SJCRH30 (cell line): ENCODE measurements around the gene MAP4K1. TPM values are rescaled to one million over a fixed set of nuclear protein-coding genes. Genes with fewer than 3 reads are reported as not detected.
"Not testable (repeated sequence)": the region's sequence is repeated elsewhere in the genome, so short reads cannot be mapped to it uniquely, and the experiment has no call there.

Experiments
- DNase-seq, 2 experiments: peaks; one replicate each; pipeline ENCODE4 v3.0.0-alpha.2; 2015 to 2020
- H3K27ac ChIP-seq: fragments of 250-450 bp; sonication (Bioruptor Pico); 2 replicates; pipeline ENCODE4 v1.5.1; 2020; ENCODE audit warnings: mild to moderate bottlenecking, moderate library complexity
- H3K27me3 ChIP-seq: fragments of 250-450 bp; sonication (Bioruptor Pico); 2 replicates; pipeline ENCODE4 v1.5.1; 2020; ENCODE audit warnings: mild to moderate bottlenecking, moderate library complexity
- H3K36me3 ChIP-seq: fragments of 250-450 bp; sonication (Bioruptor Pico); 2 replicates; pipeline ENCODE4 v1.5.1; 2020; ENCODE audit warnings: mild to moderate bottlenecking, moderate library complexity
- H3K4me1 ChIP-seq: fragments of 250-450 bp; sonication (Bioruptor Pico); 2 replicates; pipeline ENCODE4 v1.5.1; 2020; ENCODE audit warnings: mild to moderate bottlenecking, moderate library complexity
- H3K4me3 ChIP-seq: fragments of 250-450 bp; sonication (Bioruptor Pico); 2 replicates; pipeline ENCODE4 v1.5.1; 2020; ENCODE audit warnings: mild to moderate bottlenecking, moderate library complexity
- H3K9me3 ChIP-seq: fragments of 250-450 bp; sonication (Bioruptor Pico); replicated peaks from 2 replicates; pipeline ENCODE4 v1.5.1; 2020; ENCODE audit warnings: mild to moderate bottlenecking, moderate library complexity
- total RNA-seq: library from RNA; depleted of rRNA; stranded (reverse); fragments of >200 nt; shearing (Covaris generic); gene quantifications from 2 replicates; pipeline ENCODE4 v1.2.3, GENCODE V29; 2014

The MAP4K1 gene
- total RNA-seq, 1 experiment from 2014 or later, result 1.2 TPM

- Histone ChIP-seq H3K4me3 (no peak overlapping the region), H3K9me3 (no peaks in the 10 kb centered on the region), H3K4me1 (no peaks in the 10 kb centered on the region), H3K36me3 (peaks cover 47% of the 10 kb centered on the region), H3K27ac (no peak overlapping the region), H3K27me3 (no peaks in the 10 kb centered on the region)
- no peak for DNase-seq
Measured at GRCh38 chr19:38557205-38557799, 60.5 kb downstream of the MAP4K1 start.

- Histone ChIP-seq H3K27ac (no peak overlapping the region), H3K4me3 (no peak overlapping the region), H3K36me3 (peaks cover 47% of the 10 kb centered on the region), H3K27me3 (no peaks in the 10 kb centered on the region), H3K9me3 (no peaks in the 10 kb centered on the region), H3K4me1 (no peaks in the 10 kb centered on the region)
- DNase-seq, result no peak
Measured at GRCh38 chr19:38556521-38557174, 61.1 kb downstream of the MAP4K1 start.

GRCh38 chr19:38555200-38555599 lies 62.6 kb downstream of the MAP4K1 start:
- Histone ChIP-seq H3K27ac (no peak overlapping the region), H3K4me1 (no peaks in the 10 kb centered on the region), H3K9me3 (no peaks in the 10 kb centered on the region), H3K36me3 (peaks cover 48% of the 10 kb centered on the region), H3K27me3 (no peaks in the 10 kb centered on the region), H3K4me3 (no peak overlapping the region)
- no peak for DNase-seq

GRCh38 chr19:38554676-38555141 lies 63.0 kb downstream of the MAP4K1 start:
- H3K4me1 ChIP-seq, result no peaks in the 10 kb centered on the region
- no peaks in the 10 kb centered on the region for H3K9me3 ChIP-seq
- peaks cover 48% of the 10 kb centered on the region for H3K36me3 ChIP-seq
- H3K4me3 ChIP-seq, result no peak overlapping the region
- no peak overlapping the region for H3K27ac ChIP-seq
- DNase-seq, result no peak
- no peaks in the 10 kb centered on the region for H3K27me3 ChIP-seq

GRCh38 chr19:38553239-38553638 lies 64.5 kb downstream of the MAP4K1 start:
- H3K9me3 ChIP-seq, H3K27me3 ChIP-seq, H3K4me1 ChIP-seq, H3K27ac ChIP-seq, H3K4me3 ChIP-seq, DNase-seq: not testable (repeated sequence)
- peaks cover 50% of the 10 kb centered on the region for H3K36me3 ChIP-seq

- no peaks in the 10 kb centered on the region for H3K9me3 ChIP-seq
- H3K27me3 ChIP-seq, result no peaks in the 10 kb centered on the region
- peaks cover 42% of the 10 kb centered on the region for H3K36me3 ChIP-seq
- H3K4me3 ChIP-seq, result no peak overlapping the region
- no peak overlapping the region for H3K27ac ChIP-seq
- H3K4me1 ChIP-seq, result no peaks in the 10 kb centered on the region
- DNase-seq, result no peak
Measured at GRCh38 chr19:38551450-38551813, 66.3 kb downstream of the MAP4K1 start.

- Histone ChIP-seq H3K27ac (no peak overlapping the region), H3K9me3 (no peaks in the 10 kb centered on the region)
- no peak for DNase-seq
Measured at GRCh38 chr19:38550376-38550775, 67.4 kb downstream of the MAP4K1 start.

GRCh38 chr19:38549942-38550341 lies 67.8 kb downstream of the MAP4K1 start:
- H3K9me3 ChIP-seq, result no peaks in the 10 kb centered on the region
- H3K36me3 ChIP-seq, result peaks cover 37% of the 10 kb centered on the region
- no peak for DNase-seq
- H3K27ac ChIP-seq, result no peak overlapping the region
- no peaks in the 10 kb centered on the region for H3K4me1 ChIP-seq
- H3K4me3 ChIP-seq, result no peak overlapping the region
- no peaks in the 10 kb centered on the region for H3K27me3 ChIP-seq

More at GRCh38 chr19:38550376-38550775, 67.4 kb downstream of the MAP4K1 start:
- Histone ChIP-seq H3K36me3 (peaks cover 37% of the 10 kb centered on the region), H3K4me1 (no peaks in the 10 kb centered on the region), H3K4me3 (no peak overlapping the region), H3K27me3 (no peaks in the 10 kb centered on the region)

GRCh38 chr19:38549061-38549460 lies 68.7 kb downstream of the MAP4K1 start:
- no peak overlapping the region for H3K4me3 ChIP-seq
- no peaks in the 10 kb centered on the region for H3K9me3 ChIP-seq
- H3K36me3 ChIP-seq, result peaks cover 38% of the 10 kb centered on the region
- DNase-seq, result no peak
- no peaks in the 10 kb centered on the region for H3K4me1 ChIP-seq
- no peaks in the 10 kb centered on the region for H3K27me3 ChIP-seq
- no peak overlapping the region for H3K27ac ChIP-seq

- Histone ChIP-seq H3K36me3 (peaks cover 35% of the 10 kb centered on the region), H3K27ac (no peak overlapping the region), H3K27me3 (no peaks in the 10 kb centered on the region), H3K9me3 (no peaks in the 10 kb centered on the region), H3K4me1 (no peaks in the 10 kb centered on the region), H3K4me3 (no peak overlapping the region)
- no peak for DNase-seq
Measured at GRCh38 chr19:38547421-38547820, 70.3 kb downstream of the MAP4K1 start.

GRCh38 chr19:38545596-38545995 lies 72.2 kb downstream of the MAP4K1 start:
- H3K4me3 ChIP-seq, result no peak overlapping the region
- no peak for DNase-seq

GRCh38 chr19:38544569-38545315 lies 73.0 kb downstream of the MAP4K1 start:
- Histone ChIP-seq H3K36me3 (peaks cover 31% of the 10 kb centered on the region), H3K4me1 (no peaks in the 10 kb centered on the region), H3K9me3 (no peaks in the 10 kb centered on the region), H3K27ac (no peak overlapping the region), H3K4me3 (no peak overlapping the region), H3K27me3 (no peaks in the 10 kb centered on the region)
- DNase-seq, result no peak

More at GRCh38 chr19:38545596-38545995, 72.2 kb downstream of the MAP4K1 start:
- no peak overlapping the region for H3K27ac ChIP-seq
- no peaks in the 10 kb centered on the region for H3K9me3 ChIP-seq
- no peaks in the 10 kb centered on the region for H3K27me3 ChIP-seq
- no peaks in the 10 kb centered on the region for H3K4me1 ChIP-seq
- peaks cover 28% of the 10 kb centered on the region for H3K36me3 ChIP-seq

- Histone ChIP-seq H3K27me3 (no peaks in the 10 kb centered on the region), H3K4me1 (no peaks in the 10 kb centered on the region), H3K27ac (no peak overlapping the region), H3K36me3 (peaks cover 33% of the 10 kb centered on the region), H3K4me3 (no peak overlapping the region), H3K9me3 (no peaks in the 10 kb centered on the region)
- peak; percentile 62 to 67 for DNase-seq
Measured at GRCh38 chr19:38543807-38544568, 73.8 kb downstream of the MAP4K1 start.

GRCh38 chr19:38543286-38543806 lies 74.4 kb downstream of the MAP4K1 start:
- H3K27ac ChIP-seq, result no peak overlapping the region
- no peak overlapping the region for H3K4me3 ChIP-seq
- no peak for DNase-seq

More at GRCh38 chr19:38543286-38543806, 74.4 kb downstream of the MAP4K1 start:
- Histone ChIP-seq H3K36me3 (peaks cover 33% of the 10 kb centered on the region), H3K4me1 (no peaks in the 10 kb centered on the region), H3K9me3 (no peaks in the 10 kb centered on the region), H3K27me3 (no peaks in the 10 kb centered on the region)
